Endometrial microvascular endothelial cells (primary cell): ENCODE measurements around the gene CTSW. TPM values are rescaled to one million over a fixed set of nuclear protein-coding genes. Genes with fewer than 3 reads are reported as not detected.
"Not testable (repeated sequence)": the region's sequence is repeated elsewhere in the genome, so short reads cannot be mapped to it uniquely, and the experiment has no call there.

ENCODE experiments used
- in situ Hi-C: cut with HindIII; loops from 2 replicates; pipeline ENCODE4 v1.10.0; 2017; ENCODE audit warnings: low sequenced_read_pairs, low pct_unique_long_range_greater_than_20kb; ENCODE audit errors: inconsistent ontology term
- total RNA-seq: library from RNA; depleted of rRNA; stranded (reverse); fragments of >200 nt; gene quantifications from one replicate; pipeline ENCODE4 v1.2.3, GENCODE V29; 2015; ENCODE audit errors: inconsistent ontology term

The CTSW gene, protein sequence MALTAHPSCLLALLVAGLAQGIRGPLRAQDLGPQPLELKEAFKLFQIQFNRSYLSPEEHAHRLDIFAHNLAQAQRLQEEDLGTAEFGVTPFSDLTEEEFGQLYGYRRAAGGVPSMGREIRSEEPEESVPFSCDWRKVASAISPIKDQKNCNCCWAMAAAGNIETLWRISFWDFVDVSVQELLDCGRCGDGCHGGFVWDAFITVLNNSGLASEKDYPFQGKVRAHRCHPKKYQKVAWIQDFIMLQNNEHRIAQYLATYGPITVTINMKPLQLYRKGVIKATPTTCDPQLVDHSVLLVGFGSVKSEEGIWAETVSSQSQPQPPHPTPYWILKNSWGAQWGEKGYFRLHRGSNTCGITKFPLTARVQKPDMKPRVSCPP
- not detected for total RNA-seq

DNA sequence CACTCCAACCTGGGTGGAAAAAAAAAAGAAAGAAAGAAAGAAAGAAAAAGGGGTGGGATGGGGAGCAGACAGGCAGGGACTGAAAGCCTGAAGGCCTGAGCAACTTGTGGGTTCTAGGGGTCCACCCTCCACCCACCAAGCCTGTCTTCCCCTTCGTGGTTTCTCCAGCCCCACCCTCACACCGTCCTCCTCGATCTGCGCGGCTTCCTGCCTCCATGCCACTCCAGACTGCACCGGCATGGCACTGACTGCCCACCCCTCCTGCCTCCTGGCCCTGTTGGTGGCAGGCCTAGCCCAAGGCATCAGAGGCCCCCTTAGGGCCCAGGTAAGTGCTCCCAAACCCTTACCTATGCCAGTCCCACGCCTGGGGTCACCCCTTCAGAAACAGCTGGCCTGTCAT, at the start of gene CTSW:
Gene CTSW, plus strand, starts transcription at position 221 of the 400 bp plus-strand sequence. Its CDS starts 18 bp downstream, at position 239.
- in situ Hi-C loops, result no loop called here

DNA sequence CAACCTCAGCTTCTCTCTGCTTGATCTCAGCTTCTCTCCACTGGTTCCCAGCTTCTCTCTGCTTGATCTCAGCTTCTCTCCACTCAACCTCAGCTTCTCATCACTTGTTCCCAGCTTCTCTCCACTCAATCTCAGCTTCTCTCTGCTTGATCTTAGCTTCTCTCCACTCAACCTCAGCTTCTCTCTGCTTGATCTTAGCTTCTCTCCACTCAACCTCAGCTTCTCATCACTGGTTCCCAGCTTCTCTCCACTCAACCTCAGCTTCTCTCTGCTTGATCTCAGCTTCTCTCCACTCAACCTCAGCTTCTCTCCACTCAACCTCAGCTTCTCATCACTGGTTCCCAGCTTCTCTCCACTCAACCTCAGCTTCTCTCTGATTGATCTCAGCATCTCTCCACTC, 47.4 kb upstream of the CTSW start:
- in situ Hi-C loops, result not testable (repeated sequence)

DNA sequence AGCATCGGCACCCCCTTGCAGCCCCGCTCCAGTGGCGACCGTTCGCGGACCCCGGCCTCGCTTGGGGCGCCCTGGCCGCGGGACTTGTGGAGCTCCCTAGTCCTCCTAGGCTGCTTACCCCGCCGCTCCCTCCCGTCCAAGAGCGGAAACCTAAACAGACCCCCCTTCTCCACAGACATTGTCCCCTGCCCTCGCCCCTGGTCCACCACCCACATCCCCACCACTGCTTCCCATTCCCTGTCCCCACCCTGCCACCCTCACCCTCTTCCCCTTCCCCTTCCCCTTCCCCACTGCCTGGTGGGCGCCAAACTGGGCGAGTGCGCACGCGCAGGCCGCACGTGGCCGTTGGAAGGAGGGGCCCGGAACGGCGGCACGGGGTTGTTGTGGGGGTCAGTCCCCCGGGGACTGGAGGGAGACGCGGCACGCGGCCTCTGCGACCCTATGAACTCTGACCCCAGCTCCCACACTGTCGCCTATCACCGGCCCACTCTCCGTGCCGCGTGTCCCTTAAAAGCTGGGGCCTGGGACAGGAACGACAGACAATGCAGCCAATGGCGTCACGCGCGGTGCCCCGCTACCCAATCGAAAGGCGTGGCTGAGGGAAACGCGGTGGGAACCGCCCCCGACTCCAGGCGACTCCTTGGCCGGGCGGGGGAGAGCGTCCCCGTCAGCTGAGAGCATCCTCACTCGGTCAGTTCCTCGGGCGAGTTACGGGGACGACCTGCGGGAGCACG, 46.2 kb upstream of the CTSW start, which contains the start of gene SNX32:
Gene SNX32, plus strand, starts transcription at position 667 of the 734 bp plus-strand sequence. CDS start 103 bp downstream, outside the sequence.
- in situ Hi-C loops, result no loop called here

DNA sequence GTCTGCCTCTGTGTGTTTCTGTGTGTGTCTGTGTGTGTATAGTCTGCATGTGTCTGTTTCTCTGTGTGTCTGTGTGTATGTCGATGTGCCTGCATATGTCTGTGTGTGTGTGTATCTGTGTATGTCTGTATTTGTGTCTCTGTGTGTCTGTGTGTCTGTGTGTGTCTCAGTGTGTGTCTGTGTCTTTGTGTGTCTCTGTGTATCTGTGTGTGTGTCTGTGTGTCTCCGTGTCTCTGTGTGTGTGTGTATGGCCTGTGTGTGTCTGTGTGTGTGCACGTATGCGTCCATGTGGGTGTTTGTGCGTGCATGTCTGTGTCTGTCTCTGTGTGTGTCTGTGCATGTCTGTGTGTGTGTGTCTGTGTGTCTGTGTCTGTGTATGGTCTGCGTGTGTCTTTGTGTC, 45.4 kb upstream of the CTSW start:
- in situ Hi-C loops, result no loop called here

DNA sequence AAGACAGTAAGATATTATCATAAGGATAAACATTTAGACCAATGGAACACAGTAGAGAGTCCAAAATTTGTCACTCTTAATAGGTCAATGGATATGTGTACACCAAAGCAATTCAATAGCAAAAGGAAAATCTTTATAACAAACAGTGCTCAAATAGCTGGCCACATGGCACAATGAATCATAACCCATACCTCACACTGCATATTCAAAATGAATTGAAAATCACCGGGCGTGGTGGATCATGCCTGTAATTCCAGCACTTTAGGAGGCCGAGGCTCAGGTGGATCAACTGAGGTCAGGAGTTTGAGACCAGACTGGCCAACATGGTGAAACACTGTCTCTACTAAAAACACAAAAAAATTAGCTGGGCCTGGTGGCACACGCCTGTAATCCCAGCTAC, 37.5 kb upstream of the CTSW start:
- in situ Hi-C loops, result no loop called here

DNA sequence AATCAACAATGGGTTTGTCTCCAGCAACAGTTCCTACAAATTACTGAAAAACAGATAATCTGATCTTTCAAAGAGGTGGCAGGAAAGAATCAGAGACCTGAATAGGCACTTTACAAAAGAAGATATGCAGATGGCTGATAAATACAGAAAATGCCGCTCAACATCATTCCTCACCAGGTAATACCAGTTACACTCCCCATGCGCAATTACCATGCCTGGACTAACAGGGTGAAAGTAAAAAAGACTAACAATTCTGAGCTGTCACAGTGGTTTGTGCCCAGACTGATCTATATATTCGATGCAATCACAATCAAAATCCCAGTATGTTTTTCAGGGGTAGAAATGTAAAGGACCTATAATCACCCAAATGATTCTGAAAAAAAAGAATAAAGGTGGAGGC, 35.8 kb upstream of the CTSW start:
- in situ Hi-C loops, result no loop called here

DNA sequence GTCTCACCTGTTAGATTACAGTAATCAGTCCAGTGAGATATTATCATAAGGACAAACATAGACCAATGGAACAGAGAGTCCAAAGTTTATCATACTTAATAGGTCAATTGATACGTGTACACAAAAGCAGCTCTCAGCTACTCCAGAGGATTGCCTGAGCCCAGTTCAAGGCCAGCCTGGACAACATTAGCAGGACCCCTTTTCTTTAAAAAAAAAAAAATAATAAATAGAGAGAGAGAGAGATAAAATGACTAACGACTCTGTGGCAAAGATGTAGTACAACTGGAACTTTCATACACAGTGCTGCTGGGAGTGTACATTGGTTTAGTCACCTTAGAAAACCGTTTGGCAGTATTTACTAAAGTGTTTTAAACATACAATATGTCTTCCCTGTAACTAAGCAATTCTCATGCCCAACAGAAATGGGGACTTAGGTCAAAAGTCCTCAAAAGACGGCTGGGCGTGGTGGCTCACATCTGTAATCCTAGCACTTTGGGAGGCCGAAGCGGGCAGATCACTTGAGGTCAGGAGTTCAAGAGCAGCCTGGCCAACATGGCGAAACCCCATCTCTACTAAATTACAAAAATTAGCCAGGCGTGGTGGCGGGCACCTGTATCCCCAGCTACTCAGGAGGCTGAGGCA, 35.3 kb upstream of the CTSW start:
- in situ Hi-C loops, result no loop called here

DNA sequence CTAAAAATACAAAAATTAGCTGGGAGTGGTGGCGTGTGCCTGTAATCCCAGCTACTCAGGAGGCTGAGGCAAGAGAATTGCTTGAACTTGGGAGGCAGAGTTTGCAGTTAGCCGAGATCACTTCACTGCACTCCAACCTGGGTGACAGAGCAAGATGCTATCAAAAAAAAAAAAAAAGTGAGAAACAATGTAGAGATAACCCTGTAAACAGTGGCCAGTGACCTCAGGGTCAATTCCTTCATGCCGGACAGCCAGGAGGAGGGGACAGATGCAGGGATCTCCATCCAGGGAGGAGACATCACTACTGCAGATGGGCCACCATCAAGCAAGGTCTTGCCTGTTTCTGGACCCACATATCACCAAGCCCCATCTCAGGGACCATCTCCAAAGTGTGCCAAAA, 31.9 kb upstream of the CTSW start:
- in situ Hi-C loops, result no loop called here

DNA sequence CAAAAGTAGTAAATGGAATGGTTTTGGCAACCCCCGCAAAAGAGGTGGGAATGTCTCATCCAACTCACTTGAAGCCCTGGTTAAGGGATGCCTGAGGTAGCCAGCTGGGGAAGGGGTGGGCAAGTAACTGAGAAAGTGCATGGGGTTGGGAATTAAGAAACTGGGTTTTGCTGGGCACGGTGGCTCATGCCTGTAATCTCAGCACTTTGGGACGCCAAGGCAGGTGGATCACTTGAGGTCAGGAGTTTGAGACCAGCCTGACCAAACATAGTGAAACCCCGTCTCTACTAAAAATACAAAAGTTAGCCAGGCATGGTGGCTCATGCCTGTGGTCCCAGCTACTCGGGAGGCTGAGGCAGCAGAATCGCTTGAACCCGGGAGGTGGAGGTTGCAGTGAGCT, 30.9 kb upstream of the CTSW start:
- in situ Hi-C loops, result not testable (repeated sequence)

DNA sequence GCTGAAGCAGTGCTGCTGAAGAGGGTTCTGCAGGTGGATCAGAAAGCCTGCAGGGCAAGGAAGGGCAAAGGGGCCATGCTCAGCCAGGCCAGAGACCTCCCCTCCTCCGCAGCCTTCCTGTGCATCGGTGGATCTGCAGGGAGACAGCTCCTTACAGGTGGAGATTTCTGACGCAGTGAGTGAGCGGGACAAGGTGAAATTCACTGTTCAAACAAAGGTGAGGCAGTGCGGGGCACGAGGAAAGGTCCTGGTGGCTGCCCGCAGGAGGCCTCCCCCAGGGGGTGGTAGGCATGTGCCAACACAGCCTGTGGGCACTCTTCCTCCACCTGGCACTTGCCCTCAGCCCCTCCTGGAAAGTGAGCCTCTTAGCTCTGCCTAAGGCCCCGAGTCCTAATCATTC, 30.3 kb upstream of the CTSW start:
- in situ Hi-C loops, result no loop called here

DNA sequence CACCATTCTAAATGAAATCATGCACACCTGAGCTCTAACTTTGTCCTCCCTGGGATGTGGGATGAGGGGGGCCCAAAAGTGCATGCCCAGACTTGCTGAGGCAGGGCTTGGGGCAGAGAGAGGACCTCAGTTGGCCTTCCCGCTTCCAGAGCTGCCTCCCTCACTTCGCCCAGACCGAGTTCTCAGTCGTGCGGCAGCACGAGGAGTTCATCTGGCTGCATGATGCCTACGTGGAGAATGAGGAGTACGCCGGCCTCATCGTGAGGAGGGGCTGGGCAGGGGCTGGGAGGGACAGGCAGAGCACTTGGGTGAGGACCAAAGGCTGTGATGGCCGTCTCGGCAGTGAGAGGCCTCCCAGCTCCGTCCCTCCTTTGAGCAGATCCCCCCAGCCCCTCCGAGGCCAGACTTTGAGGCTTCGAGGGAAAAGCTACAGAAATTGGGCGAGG, 29.8 kb upstream of the CTSW start:
- in situ Hi-C loops, result no loop called here

DNA sequence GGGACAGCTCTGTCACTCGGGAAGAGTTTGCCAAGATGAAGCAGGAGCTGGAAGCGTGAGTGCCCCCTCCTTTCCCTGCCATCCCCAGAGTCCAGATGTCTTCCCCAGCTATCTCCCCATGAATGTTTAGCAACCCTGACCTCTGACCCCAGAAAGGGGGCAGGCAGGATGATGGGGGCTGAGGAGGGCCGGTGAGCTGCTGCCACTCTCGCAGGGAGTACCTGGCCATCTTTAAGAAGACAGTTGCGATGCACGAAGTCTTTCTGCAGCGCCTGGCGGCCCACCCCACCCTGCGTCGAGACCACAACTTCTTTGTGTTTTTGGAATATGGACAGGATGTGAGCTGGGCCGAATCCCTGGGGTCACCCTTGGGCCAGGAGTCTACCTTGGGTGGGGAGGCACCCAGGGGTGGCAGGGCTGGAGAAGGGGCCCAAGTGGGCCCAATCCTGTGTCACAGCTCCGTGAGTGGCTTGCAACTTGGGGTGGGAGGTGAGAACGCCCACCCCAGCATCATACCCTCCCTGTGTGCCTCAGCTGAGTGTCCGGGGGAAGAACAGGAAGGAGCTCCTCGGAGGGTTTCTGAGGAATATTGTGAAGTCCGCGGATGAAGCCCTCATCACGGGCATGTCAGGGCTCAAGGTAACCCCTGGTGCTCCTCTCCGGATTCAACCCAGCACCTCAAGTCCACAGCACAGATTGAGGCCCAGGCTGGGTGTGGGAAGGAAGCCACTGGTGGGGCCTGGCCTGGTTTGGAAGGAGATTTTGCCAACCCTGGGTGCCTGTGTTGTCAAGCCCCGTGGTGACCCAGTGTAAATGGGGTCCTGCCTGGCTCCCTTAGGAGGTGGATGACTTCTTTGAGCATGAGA, 29.2 kb upstream of the CTSW start:
- in situ Hi-C loops, result no loop called here

DNA sequence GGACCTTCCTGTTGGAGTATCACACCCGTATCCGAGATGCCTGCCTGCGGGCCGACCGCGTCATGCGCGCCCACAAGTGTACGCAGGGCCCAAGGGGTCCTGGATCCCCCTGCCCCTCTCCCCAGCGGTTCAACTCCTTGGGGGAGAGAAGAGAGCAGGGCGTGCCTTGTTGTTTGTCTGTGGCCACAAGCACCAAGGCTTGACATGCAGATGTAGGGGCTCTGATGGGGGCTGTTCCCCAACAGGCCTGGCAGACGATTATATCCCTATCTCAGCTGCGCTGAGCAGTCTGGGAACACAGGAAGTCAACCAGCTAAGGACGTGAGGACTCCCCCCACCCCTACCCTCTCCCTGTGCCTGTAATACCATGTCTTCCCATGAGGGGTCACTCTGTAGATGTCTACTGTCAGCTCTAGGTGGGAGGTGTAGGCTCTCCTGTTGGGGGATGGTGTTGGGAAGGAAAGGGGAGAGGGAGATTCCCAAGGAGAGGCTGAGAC, 28.5 kb upstream of the CTSW start:
- in situ Hi-C loops, result no loop called here

DNA sequence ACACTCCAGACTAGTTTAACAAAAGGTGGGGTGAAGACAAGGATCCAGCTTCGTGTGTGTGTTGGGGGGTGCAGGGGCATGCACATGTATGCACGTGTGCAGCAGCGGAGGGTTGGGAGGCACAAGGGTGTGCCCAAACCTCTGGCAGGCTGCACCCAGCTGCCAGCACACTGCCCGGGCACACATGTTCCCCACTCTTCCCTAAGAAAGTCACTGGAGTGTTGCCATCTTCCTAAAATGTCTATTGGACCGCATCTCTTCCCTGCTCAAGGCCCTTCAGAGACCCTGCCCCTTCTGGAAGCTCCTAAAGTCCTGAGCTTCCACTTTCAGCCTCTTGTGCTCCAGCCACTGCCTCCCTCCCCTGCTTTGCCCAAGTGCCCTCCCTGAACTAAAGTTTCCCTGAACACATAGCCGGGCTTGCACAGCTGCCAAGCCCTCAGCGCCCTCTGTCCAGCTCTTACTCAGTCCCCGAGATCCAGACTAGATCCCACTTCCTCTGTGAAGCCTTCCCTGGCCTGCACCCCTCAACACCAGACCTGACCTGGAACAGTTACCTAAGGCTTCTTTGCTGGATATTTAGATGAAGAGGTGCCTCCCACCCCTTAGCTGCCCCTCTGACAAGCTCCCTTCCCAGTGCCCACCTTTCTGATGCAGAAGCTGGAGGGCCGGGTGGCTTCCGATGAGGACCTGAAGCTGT, 27.7 kb upstream of the CTSW start:
- in situ Hi-C loops, result no loop called here

DNA sequence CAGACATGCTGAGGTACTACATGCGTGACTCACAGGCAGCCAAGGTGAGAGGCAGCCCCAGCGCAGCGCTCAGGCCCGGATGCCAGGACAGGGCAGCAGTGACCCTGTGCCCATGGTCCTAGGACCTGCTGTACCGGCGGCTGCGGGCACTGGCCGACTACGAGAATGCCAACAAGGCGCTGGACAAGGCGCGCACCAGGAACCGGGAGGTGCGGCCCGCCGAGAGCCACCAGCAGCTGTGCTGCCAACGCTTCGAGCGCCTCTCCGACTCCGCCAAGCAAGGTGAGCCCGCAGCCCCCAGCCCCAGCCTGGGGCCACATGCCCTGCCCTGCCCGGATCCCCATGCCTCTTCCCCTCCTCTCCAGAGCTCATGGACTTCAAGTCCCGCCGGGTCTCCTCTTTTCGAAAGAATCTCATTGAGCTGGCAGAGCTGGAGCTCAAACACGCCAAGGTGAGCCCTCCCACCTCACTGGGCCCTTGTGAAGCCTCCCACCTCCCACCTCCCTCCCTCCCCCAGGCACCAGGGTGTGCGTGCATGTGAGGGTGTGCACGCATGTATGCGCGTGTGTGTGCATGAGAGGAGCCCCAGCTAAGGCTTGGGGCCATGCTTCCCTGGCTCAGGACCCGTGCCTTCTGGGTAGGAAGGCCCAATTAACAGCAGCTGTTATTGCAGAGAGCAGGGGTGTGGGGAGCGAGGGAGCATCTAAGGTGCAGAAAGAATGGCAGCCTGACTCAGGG, 27.0 kb upstream of the CTSW start:
- in situ Hi-C loops, result no loop called here

DNA sequence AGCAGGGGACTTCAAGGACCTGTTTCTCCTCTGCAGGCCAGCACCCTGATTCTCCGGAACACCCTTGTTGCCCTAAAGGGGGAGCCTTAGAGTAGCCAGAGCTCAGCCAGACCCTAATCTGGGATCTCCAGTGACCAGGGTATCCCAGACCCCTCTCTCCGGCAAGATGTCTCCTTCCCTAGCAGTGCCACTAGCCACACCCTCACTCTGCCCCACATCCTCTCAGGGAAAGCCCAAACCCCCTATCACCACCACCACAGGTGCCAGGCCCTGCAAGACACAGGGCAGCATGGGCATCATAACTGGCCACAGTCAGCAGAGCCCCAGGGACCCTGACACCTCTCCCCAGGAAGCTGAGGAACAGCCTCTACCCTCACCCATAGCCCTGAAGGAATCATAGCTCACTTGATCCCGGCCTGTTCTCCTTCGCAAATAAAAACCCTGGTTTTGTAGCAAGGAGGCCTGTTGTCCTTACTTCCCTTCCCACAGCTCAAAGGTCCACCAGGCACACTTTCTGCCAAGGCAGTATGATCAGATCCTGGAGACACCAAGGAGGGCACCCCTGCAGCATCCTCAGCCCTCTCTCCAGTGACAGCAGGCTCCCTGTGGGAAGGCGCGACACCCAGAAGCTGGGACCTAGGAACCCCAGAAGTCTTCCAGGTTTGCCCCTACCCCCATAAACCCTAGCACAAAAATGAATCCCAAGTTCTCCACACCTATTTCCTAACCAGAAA, 26.2 kb upstream of the CTSW start:
- in situ Hi-C loops, result no loop called here

DNA sequence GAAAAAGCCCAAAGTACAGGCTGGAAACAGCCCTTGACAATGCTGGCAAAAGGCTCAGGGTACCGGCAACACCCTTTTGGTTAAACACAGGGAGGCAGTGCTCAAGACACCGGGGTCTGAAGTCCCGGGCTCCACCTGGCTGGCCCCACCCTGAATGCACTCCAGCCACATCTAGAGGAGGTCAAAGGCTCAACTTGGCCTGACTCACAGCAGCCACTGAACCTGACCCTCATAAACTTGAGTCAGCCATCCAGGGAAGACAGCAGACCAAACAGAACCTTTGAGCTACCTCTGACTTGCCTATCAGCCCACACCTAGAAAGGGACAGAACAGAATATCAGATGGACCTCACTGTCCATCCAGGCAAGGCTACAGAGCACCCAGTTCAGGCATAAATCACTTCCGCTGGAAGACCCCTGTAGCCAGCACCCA, 25.5 kb upstream of the CTSW start:
- in situ Hi-C loops, result no loop called here
